Keratinocyte (primary cell): ENCODE data around the gene ITGB6. TPM values are rescaled to one million over a fixed set of nuclear protein-coding genes. Genes with fewer than 3 reads are reported as not detected.

Experiments
- DNase-seq: peaks from one replicate; pipeline ENCODE4 v3.0.0-alpha.2; 2011; ENCODE audit warnings: low read depth, missing footprints, low spot score
- FAIRE-seq: peaks from 2 replicates; lab custom pipeline; 2011; peaks lifted over from hg19 to GRCh38; lab: Jason Lieb, UNC
- H2AFZ ChIP-seq: 2 replicates; pipeline ENCODE4 v1.6.0; 2012; ENCODE audit warnings: low read length, control low read depth, inconsistent platforms; ENCODE audit not compliant: control insufficient read depth
- H3K27ac ChIP-seq: 2 replicates; pipeline ENCODE4 v1.5.1; 2011; ENCODE audit warnings: low read length; ENCODE audit not compliant: control insufficient read depth, insufficient read depth
- H3K27me3 ChIP-seq: 3 replicates; pipeline ENCODE4 v1.6.0; 2011; ENCODE audit warnings: low read length; ENCODE audit not compliant: control insufficient read depth, insufficient read depth; ENCODE audit errors: extremely low read depth
- H3K36me3 ChIP-seq, 2 experiments: 2 replicates in 1 of 2; 3 replicates in 1 of 2; pipeline ENCODE4 v1.5.1; 2011; ENCODE audit warnings: low read length in 2 of 2, mild to moderate bottlenecking in 1 of 2; ENCODE audit not compliant: control insufficient read depth in 2 of 2, insufficient read depth in 2 of 2; ENCODE audit errors: extremely low read depth in 1 of 2
- H3K4me1 ChIP-seq: 3 replicates; pipeline ENCODE4 v1.5.1; 2011; ENCODE audit warnings: low read length; ENCODE audit not compliant: control insufficient read depth, insufficient read depth; ENCODE audit errors: extremely low read depth
- H3K4me2 ChIP-seq: 3 replicates; pipeline ENCODE4 v1.6.0; 2011; ENCODE audit warnings: low read depth, low read length; ENCODE audit not compliant: control insufficient read depth, insufficient read depth; ENCODE audit errors: extremely low read depth
- H3K4me3 ChIP-seq, 3 experiments: fragments of 200-600 bp in 1 of 3; sonication (generic) in 1 of 3; 2 replicates in 2 of 3; 3 replicates in 1 of 3; pipeline ENCODE4 v1.5.1; 2011 to 2016; ENCODE audit warnings: low read length in 3 of 3, mild to moderate bottlenecking in 3 of 3, control low read depth in 2 of 3, inconsistent platforms in 1 of 3, low read depth in 1 of 3, mixed read lengths in 1 of 3, mixed run types in 1 of 3, moderate library complexity in 1 of 3; ENCODE audit not compliant: control insufficient read depth in 2 of 3, insufficient read depth in 2 of 3; ENCODE audit errors: extremely low read depth in 1 of 3
- H3K79me2 ChIP-seq: 2 replicates; pipeline ENCODE4 v1.6.0; 2012; ENCODE audit warnings: low read length; ENCODE audit not compliant: control insufficient read depth, insufficient read depth
- H3K9ac ChIP-seq: 3 replicates; pipeline ENCODE4 v1.6.0; 2011; ENCODE audit warnings: low read length; ENCODE audit not compliant: control insufficient read depth, insufficient read depth; ENCODE audit errors: extremely low read depth
- H3K9me1 ChIP-seq: 3 replicates; pipeline ENCODE4 v1.6.0; 2011; ENCODE audit warnings: low read length; ENCODE audit not compliant: control insufficient read depth, insufficient read depth; ENCODE audit errors: extremely low read depth
- H3K9me3 ChIP-seq: 2 replicates; pipeline ENCODE4 v1.5.1; 2012; ENCODE audit warnings: low read depth, low read length; ENCODE audit not compliant: control insufficient read depth
- H4K20me1 ChIP-seq: 3 replicates; pipeline ENCODE4 v1.6.0; 2011; ENCODE audit warnings: low read length; ENCODE audit not compliant: control insufficient read depth, insufficient read depth; ENCODE audit errors: extremely low read depth
- EZH2 ChIP-seq: IDR thresholded peaks from one replicate; pipeline ENCODE4 v1.6.1; 2012; ENCODE audit warnings: inconsistent platforms, mild to moderate bottlenecking, low read length, moderate library complexity
- dilution Hi-C: fragments of 300-500 bp; cut with MboI; formaldehyde crosslinking; loops from one replicate; pipeline ENCODE4 v1.7.0; 2020; ENCODE audit warnings: low sequenced_read_pairs; ENCODE audit not compliant: extremely low pct_ligation_motif_present
- polyA plus RNA-seq, 5 experiments: library from polyadenylated mRNA; depleted of rRNA in 3 of 5; stranded (reverse) in 3 of 5; stranded (forward) in 1 of 5; unstranded in 1 of 5; fragments of >200 nt; gene quantifications; 1 replicate in 1 of 5; 2 replicates in 3 of 5; 3 replicates in 1 of 5; pipeline versions ENCODE4 v1.2.1 to v1.2.3, GENCODE V29; 2011 to 2012; ENCODE audit warnings: missing spikeins in 2 of 5, low read depth in 1 of 5, low replicate concordance in 1 of 5
- TF ChIP-seq, protein P1 (sequence below), 3 experiments: IDR thresholded peaks in 1 of 3; conservative IDR thresholded peaks in 1 of 3; optimal IDR thresholded peaks in 1 of 3; 2 replicates in 2 of 3; 3 replicates in 1 of 3; pipeline versions ENCODE3 to v1.5.1; 2011; ENCODE audit warnings: low read length in 3 of 3, mild to moderate bottlenecking in 3 of 3, moderate library complexity in 2 of 3, control low read depth in 1 of 3, inconsistent platforms in 1 of 3; ENCODE audit not compliant: insufficient read depth in 2 of 3; ENCODE audit errors: extremely low read depth in 1 of 3

Gene ITGB6
- polyA plus RNA-seq, 1 donor (not counting 4 experiments of a cell fraction or from before 2014, with no cell fraction given), result 183 TPM

DNA sequence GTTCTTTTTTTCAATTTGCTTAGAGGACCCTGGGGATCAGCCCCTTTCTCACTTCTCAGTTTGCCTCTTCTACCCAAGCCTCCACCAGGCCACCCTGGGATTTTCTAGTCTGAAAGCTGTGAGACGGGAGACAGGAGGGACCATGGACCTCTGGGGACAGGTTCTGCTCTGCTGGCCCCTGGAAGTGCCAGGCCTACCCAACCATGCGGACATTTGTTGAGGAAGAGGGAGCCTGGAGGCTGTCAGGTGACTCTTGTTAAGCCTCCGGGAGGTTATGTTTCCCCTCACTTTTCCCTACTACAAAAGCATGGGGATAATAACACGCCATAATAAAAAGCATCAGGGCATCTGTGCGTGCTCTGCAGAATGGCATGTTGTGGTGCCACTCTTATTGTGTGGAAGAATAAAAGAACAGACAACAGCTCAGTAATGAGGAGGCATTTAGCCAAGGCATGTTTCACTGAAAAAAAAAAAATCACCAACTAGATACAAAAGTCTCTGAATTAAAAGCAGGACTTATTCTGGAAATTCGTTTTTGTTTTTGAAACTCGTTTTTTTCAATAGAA, 89.3 kb downstream of the ITGB6 start:
- FAIRE-seq, result peak; percentile 13
- TF ChIP-seq EZH2, result no peak
- TF ChIP-seq, protein P1, sequence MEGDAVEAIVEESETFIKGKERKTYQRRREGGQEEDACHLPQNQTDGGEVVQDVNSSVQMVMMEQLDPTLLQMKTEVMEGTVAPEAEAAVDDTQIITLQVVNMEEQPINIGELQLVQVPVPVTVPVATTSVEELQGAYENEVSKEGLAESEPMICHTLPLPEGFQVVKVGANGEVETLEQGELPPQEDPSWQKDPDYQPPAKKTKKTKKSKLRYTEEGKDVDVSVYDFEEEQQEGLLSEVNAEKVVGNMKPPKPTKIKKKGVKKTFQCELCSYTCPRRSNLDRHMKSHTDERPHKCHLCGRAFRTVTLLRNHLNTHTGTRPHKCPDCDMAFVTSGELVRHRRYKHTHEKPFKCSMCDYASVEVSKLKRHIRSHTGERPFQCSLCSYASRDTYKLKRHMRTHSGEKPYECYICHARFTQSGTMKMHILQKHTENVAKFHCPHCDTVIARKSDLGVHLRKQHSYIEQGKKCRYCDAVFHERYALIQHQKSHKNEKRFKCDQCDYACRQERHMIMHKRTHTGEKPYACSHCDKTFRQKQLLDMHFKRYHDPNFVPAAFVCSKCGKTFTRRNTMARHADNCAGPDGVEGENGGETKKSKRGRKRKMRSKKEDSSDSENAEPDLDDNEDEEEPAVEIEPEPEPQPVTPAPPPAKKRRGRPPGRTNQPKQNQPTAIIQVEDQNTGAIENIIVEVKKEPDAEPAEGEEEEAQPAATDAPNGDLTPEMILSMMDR (optimal IDR thresholded peaks at IDR 0.05 in 1 of 3, IDR thresholded peaks at IDR 0.05 in 1 of 3, conservative IDR thresholded peaks at IDR 0.05 in 1 of 3; ENCODE audit: extremely low read depth in 1 of 3, insufficient read depth in 2 of 3, low read length in 3 of 3), result no peak
- dilution Hi-C loops, result no loop called here
- Histone ChIP-seq H3K4me3 (no peak overlapping the region), H3K27me3 (no peaks in the 10 kb centered on the region), H4K20me1 (no peaks in the 10 kb centered on the region), H3K79me2 (no peaks in the 10 kb centered on the region), H3K9ac (no peak overlapping the region), H3K4me1 (peaks cover 19% of the 10 kb centered on the region), H3K9me1 (no peaks in the 10 kb centered on the region), H3K36me3 (peaks cover 18 to 20% of the 10 kb centered on the region in 2 experiments), H3K9me3 (no peaks in the 10 kb centered on the region), H2AFZ (no peak overlapping the region), H3K4me2 (no peak overlapping the region), H3K27ac (peak overlapping the region; percentile 50)
- no peak for DNase-seq

DNA sequence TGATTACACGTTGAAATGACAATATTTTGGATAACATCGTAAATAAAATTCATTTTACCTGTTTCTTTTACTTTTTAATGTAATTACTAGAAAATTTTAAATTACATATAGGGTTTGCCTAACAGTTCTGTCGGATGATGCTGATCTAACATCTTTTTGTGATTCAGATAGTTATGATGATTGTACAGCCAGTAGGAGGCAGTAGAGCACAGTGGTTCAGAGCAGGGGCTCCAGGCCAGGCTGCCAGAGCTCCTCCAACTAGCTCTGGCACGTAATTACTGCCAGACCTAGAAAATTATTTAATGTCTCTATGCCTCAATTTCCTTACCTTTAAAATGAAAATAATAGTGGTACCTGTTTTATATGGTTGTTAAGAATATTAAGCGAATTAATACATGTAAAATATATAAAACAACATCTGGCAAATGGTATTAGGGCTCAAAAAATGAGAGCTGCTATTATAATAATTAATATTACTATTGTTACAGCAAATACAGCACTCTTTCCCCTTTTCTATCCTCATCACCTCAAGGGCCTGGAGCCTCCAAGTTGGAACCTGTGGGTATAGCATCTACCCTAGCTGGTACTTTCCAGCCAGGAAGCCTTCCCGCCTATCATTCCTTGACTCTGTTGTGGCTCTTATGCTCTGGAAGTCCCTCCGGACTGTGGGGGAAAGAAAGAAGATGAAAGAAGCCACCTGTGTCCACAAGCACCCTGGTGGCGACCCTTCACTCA, 90.0 kb downstream of the ITGB6 start:
- Histone ChIP-seq H3K4me3 (no peak overlapping the region), H3K4me1 (peaks cover 19% of the 10 kb centered on the region), H3K4me2 (peak overlapping the region; percentile 15), H4K20me1 (no peaks in the 10 kb centered on the region), H3K36me3 (peaks cover 18 to 22% of the 10 kb centered on the region in 2 experiments), H3K9ac (no peak overlapping the region), H3K9me3 (no peaks in the 10 kb centered on the region), H3K27ac (peak overlapping the region; percentile 55), H3K9me1 (no peaks in the 10 kb centered on the region), H3K27me3 (no peaks in the 10 kb centered on the region), H2AFZ (no peak overlapping the region), H3K79me2 (no peaks in the 10 kb centered on the region)
- FAIRE-seq (peak; percentile 5), DNase-seq (no peak)
- no peak for TF ChIP-seq EZH2
- TF ChIP-seq, protein P1 (optimal IDR thresholded peaks at IDR 0.05 in 1 of 3, IDR thresholded peaks at IDR 0.05 in 1 of 3, conservative IDR thresholded peaks at IDR 0.05 in 1 of 3; ENCODE audit: extremely low read depth in 1 of 3, insufficient read depth in 2 of 3, low read length in 3 of 3), result peak; percentile 74 to 84 (median 76)
- dilution Hi-C loops, result no loop called here
